IMR-90 (cell line): ENCODE results near the gene SLC25A3.

Experiments used
- BHLHE40 ChIP-seq: fragments of 150-350 bp; IDR thresholded peaks from 2 replicates; pipeline ENCODE4 v1.6.1; 2016; ENCODE audit warnings: mild to moderate bottlenecking, low read depth, low read length
- POLR2A ChIP-seq: IDR thresholded peaks from 2 replicates; pipeline ENCODE4 v1.6.1; 2012; ENCODE audit warnings: mild to moderate bottlenecking, low read depth, low read length
- RFX5 ChIP-seq: IDR thresholded peaks from 2 replicates; pipeline ENCODE4 v1.8.0; 2012; ENCODE audit warnings: low read depth, mild to moderate bottlenecking, low read length, moderate library complexity
- SMC3 ChIP-seq: fragments of 150-350 bp; IDR thresholded peaks from 2 replicates; pipeline ENCODE4 v1.6.1; 2016; ENCODE audit warnings: low read depth, mild to moderate bottlenecking, antibody characterized with exemption, low read length, moderate library complexity
- TF ChIP-seq, protein P1 (sequence below): conservative IDR thresholded peaks from 2 replicates; pipeline ENCODE4 v1.5.1; 2012; ENCODE audit warnings: mild to moderate bottlenecking, low read depth, low read length, improper control_type of control experiment
- TF ChIP-seq, protein P2 (sequence below): fragments of 150-350 bp; IDR thresholded peaks from 2 replicates; pipeline ENCODE4 v1.6.1; 2017; ENCODE audit warnings: mild to moderate bottlenecking, antibody characterized with exemption, low read length, low read depth

DNA sequence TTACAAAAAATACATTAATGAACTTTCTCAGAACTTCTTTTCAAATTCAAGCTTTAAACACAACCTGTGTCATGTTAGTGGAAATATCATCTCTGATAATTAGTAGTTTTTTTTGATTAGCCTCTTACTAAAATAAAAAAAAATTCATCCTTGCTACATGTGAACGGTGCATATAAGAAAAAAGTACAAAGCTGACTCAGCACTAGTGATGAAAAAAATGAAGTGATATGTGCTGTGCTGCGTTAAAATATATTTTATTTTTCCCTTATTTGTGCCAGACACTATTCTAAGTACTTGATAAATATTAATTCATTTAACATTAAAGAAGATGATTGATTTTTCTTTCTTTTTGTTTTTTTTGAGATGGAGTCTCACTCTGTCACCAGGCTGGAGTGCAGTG, 43.6 kb downstream of the SLC25A3 start:
- TF ChIP-seq, protein P1, sequence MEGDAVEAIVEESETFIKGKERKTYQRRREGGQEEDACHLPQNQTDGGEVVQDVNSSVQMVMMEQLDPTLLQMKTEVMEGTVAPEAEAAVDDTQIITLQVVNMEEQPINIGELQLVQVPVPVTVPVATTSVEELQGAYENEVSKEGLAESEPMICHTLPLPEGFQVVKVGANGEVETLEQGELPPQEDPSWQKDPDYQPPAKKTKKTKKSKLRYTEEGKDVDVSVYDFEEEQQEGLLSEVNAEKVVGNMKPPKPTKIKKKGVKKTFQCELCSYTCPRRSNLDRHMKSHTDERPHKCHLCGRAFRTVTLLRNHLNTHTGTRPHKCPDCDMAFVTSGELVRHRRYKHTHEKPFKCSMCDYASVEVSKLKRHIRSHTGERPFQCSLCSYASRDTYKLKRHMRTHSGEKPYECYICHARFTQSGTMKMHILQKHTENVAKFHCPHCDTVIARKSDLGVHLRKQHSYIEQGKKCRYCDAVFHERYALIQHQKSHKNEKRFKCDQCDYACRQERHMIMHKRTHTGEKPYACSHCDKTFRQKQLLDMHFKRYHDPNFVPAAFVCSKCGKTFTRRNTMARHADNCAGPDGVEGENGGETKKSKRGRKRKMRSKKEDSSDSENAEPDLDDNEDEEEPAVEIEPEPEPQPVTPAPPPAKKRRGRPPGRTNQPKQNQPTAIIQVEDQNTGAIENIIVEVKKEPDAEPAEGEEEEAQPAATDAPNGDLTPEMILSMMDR = no peak
- TF ChIP-seq POLR2A (no peak), SMC3 (no peak), RFX5 (no peak), BHLHE40 (no peak)
- TF ChIP-seq, protein P2, sequence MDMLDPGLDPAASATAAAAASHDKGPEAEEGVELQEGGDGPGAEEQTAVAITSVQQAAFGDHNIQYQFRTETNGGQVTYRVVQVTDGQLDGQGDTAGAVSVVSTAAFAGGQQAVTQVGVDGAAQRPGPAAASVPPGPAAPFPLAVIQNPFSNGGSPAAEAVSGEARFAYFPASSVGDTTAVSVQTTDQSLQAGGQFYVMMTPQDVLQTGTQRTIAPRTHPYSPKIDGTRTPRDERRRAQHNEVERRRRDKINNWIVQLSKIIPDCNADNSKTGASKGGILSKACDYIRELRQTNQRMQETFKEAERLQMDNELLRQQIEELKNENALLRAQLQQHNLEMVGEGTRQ = no peak
